Embryonic facial prominence (tissue), 1 donor: ENCODE results near the gene ZSCAN9.

ENCODE experiments used
- DNase-seq: peaks from one replicate; pipeline ENCODE4 v3.0.0-alpha.2; 2016; ENCODE audit errors: extremely low spot score

The ZSCAN9 gene

DNA sequence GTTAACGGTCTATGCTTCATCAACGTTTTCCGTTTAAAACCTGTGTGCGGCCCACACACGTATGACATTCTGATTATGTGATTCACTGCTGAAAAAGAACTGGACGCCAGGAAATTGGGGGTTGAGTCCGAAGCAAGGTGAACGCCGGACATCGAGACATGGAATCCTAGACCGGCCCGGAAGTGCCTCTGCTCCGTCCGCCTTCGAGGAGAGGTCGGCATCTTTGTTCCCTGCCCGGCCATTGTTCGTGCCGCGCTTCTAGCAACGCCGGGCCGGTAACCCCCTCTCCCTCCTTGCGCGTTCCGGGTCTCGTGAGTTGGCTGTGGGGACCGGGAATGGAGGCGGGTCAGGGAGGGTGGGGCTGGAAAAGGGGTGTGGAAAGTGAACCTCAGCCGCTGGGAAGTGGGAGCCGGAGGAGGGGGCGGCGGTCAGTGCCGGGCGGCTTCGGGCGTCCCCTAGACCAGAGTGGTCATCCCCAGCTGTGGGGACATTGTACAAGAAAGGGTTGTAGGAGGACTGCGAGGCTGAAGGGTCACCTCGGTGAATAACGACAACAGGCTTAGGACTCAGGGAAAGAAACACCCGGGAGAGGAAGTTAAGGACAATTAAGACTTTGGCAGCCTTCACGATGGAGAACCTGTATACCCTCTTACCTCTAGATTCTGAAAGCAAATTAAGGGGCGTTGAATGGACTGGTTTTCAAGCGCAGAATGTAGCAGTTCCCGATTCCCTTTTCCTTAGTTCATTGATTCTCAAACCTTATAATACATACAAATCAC is at the start of gene ZSCAN9:
Gene ZSCAN9 (plus strand): TSS at position 220 of the 779 bp plus-strand sequence. CDS start 1,810 bp downstream, outside the sequence.
- peak; percentile 43 for DNase-seq

DNA sequence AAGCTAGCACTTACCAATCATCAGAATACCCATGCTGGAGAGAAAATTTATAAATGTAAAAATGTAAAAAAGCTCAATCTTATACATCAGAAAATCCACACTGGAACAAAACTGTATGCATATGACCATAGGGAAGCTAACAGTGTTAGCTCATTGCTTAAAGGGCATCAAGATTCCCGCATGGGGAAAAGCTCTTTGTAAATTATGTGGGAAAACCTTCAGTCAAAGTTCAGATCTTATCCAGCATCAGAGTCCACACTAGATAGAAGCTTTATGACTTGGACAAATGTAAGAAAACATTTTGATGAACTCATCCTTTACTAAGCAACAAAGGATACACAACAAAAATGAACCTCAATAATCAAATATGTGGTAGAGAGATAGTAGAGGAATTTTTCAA is 48.7 kb upstream of the ZSCAN9 start:
- no peak for DNase-seq

DNA sequence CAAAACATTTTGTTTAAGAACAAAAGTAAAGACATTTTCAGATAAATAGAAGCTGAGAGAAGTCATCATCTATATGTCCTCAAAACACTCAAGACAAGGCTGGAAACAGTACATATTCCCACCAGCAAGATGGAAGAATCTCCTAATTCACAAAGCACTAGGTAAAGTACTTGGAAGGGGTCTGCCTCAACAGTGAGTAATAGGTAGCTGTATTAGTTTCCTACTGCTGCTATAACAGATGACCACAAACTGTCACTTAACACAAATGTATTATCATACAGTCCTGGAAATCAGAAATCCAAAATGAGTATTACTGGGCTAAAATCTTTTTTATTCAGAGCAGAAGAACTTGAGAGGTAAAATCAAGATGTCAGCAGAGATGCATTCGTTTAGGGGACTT is 42.8 kb upstream of the ZSCAN9 start:
- DNase-seq, result no peak

DNA sequence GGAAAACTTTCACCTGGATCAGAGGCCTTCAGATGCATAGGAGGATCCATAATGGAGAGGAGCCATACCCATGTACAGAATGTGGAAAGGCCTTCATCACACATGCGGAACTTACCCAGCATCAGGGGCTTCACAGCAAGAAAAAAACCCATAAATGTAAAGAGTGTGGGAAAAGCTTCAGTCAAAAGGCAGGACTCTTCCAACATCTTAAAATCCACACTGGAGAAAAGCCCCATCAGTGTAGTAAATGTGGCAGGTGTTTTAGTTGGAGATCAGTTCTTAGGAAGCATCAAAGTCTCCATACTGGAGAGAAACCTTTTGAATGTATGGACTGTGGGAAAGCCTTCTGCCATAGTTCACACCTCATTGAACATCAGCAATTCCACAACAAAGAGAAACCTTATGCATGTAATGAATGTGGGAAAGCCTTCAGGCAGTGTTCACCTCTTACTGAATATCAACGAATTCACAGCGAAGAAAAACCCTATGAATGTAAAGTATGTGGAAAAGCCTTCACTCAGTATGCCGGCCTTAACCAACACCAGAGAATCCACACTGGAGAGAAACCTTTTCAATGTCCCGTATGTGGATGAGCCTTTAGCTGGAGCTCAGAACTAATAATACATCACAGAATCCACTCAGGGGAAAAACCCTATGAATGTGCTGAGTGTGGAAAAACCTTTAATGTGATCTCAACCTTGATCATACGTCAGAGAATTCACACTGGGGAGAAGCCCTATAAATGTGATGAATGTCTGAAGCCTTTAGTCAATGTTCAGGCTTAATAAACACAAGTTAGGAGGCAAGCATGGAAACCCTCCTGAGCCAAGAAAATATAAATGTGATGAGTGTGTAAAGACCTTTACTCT is 36.7 kb upstream of the ZSCAN9 start:
- no peak for DNase-seq

DNA sequence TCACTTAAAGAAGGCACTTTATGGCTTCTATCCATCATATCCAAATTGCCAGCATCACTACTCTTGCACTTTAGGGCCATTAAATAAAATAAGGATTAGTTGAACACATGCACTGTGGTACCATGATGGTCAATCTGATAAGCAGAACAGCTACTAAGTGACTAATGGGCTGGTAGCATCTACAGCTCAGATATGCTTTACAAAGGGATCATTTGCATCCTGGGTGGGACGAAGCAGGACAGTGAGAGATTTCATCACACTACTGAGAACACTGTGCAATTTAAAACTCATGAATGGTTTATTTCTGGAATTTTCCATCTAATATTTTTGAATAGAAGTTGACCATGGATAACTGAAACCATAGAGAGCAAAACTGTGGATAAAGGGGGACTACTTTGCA is 25.1 kb upstream of the ZSCAN9 start:
- DNase-seq, result no peak

DNA sequence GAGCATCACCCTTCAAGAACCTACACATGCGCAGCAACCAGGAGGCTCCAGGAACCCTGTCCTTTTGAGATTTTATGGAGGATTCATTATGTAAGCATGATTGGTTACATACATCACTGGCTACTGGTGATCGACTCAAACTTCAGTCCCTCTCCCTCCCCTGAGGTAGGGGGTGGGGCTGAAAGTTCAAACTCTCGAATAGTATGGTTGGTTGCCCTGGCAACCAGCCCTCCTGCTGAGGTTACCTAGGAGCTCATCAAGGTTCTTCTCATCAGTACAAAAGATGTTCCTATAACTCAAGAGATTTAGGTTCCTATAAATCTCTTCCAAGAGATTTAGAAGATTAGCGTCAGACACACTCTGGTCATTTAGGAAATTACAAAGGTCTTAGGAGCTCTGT is 21.9 kb upstream of the ZSCAN9 start:
- no peak for DNase-seq

DNA sequence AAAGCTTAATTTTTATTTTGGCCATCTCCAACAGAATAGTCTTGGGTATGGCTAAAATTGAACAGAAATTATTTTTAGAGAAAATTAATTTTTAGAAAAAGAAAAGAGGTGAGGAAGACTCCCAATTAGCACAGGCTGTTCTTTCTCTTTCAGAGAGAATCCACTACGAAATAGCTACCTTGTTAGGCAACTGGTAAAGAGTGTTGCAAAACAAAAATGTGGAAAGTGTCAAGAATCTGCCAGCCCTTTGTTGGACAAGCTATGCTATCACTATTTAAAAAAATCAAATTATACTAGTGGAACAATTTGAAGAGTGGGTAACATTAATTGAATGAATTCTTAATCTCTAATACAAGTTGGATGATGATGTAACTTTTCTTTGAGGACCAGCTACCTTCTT is 19.2 kb upstream of the ZSCAN9 start:
- no peak for DNase-seq

DNA sequence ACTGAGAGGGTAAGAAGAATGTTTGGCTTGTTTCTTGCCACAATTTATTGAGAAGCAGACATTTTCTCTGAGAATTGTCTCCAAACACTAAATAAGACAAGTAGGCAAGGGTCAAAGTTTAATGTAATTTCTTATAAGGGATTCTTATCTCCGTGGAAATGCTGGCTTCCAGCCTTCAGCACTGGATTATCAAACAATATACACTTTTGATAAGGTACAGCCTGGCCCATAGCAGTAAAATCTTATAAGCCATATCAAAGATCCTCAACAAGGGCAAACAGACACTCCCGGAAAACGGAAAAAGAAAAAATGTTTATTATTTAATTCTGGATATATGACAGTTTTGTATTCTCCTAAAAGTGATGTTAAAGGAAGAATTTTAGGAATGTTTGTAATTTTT is 18.5 kb upstream of the ZSCAN9 start:
- no peak for DNase-seq

DNA sequence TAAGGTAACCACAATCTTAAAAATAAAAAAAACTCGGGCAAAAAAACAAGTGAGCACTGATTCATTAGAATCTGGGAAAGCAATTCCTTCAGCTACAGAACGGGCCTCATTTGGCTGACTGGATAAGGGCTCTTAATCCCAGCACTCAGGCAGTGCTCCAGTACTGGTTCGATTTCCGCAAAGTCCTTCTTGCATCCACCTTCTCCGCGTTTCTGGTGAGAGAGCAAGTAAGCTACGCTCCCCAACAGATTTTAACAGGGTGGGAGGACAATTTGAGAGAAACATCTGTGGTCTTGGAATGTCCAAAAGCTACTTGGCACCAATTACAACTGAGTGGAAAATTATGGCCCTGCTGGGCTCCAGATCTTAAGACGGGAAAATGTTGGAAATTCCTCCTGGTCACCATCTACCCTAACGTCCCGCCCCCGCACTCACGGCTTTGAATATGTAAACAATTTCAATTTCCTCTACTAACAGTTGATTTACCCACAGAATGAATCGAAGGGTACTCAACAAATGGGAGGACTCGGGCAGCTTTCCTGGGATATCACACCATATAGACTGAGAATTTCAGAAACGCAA is 18.1 kb upstream of the ZSCAN9 start:
- no peak for DNase-seq

DNA sequence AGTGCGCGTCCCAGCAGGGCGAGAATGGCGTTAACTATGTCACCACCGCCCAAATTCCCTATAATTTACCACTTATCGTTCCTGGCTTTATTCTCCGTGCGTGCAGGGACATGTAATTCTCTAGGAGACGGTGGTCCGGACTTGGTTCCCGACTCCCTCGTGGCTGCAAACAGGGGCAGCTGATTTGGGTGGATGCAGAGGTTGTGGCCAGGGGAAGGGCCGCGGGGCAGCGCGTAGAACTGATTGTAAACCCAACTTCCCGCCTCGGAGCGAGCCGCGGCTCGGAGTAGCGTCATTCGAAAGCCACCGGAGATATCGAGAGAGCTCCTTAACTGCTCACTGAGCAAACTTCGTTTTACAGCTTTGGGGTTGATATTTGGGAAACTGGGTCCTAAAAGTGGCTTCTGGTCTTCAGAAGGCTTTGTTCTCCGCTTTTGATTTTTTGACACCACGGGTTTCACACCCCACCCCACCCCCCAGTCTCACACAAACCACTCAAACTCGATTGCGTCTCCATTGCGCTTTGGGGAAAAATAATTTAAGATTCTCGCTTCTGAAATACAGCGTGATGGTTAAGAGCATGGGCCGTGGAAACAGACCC is 17.5 kb upstream of the ZSCAN9 start:
- no peak for DNase-seq

DNA sequence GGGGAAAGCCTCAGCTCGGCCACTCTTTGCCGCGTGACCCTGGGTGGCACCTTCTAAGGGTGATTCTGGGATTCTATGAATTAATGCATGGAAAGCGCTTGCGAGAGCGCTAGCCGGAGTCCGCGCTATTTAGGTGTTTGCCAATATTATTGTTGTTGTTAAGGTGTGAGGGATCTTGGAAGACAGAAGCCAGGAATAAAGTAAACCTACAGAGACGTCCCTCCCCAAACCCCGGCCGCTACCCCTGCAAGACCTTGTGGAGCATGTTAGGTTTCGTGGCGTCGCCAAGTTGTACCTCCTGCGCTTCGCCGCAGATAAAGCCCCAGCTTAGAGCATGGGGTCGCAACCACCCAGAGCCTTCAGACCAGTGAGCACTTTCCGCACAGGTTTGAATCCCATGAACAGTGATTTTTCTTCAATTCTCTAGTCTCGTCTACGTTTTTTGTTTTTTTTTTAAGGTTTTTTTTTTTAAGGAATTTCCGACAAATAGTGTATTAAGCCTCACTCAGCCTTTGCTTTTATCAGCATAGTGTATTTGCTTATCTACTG is 16.9 kb upstream of the ZSCAN9 start:
- no peak for DNase-seq

DNA sequence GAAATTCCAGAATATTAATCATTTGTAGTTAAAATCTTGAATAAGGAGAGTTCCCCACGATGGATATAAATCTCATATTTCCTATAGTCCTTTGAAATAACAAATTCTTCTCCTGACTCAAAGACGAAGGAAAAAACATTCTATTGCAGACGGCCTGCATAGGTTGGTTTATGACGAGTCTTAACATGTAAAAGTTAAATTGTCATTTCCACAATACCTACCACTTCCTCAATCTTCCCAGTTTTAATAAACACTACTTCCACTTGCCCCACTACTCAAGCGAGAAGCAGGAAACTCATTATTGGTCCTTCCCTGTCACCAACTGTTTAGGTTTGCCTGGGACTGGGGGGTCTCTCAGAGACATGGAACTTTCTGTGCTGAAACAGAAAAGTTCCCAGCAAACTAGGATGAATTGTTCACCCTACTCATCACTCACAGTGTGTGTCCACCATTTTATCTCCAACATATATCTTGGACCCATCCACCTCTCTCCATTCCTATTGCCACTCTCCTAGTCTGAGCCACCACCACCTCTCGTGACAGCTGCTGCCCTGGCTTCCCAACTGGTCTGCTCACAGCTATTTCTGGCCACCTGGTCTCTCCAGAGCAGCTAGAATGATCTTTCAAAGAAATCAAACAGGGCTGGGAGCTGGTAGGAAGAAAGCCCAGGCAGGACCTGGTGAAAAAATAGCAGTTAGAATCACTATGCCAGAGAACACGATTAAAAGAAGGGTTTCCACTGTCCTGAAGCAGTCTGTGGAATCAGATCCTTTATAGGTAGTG is 15.1 kb upstream of the ZSCAN9 start:
- DNase-seq, result no peak

DNA sequence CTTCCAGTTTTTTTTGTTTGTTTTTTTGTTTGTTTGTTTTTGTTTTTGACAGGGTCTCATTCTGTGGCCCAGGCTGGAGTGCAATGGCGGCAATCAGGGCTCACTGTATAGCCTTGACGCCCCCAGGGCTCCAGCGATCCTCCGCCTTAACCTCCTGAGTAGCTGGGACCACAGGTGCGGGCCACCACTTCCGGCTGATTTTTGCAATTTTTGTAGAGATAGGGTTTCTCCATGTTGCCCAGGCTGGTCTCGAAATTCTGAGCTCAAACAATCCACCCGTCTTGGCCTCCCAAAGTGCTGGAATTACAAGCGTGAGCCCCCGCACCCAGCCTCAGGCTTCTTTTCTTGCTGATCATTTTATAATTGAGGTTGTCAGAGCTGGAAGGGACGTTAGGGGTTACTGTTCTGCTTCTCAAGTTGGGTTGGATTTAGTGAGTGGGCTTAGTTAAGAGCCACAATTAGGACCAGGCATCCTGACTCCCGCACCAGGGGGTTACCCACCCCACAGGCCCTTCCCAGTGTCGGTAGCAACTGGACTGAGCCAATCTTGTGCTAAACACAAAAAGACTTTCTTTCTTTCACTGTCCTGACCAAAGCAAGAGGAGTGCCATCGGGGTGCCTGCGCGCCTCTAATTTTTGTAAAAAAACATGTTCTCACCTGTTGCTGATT is 13.1 kb upstream of the ZSCAN9 start:
- DNase-seq, result no peak

DNA sequence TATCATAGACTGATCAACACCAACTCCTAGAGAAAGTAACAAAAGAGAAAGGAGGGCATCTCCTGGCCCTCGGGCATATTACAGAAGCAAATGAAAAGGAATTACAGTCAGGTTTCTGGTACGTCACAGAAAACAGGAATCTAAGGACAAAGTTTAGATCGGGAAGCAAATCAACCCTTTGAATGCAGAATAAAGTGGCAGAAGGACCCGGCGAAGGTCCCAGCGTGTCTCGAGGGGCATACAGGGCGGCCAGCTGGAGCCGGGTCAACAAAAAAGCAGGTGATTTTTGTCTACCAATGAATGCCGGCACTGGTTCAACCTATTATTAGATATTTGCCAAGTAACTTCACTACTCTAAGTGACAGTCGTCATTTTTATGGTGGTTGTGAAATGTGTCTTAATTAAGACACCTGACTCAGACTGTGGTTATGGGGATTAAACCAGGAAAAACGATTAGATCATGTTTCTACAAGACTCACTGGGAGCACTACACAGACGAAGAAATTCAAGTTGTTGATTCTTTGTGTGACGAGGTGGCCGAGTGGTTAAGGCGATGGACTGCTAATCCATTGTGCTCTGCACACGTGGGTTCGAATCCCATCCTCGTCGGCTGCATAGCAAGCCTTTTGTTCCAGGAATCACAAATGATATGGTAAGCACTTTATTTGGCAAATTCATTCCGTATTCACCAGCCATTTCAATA is 12.4 kb upstream of the ZSCAN9 start:
- no peak for DNase-seq

DNA sequence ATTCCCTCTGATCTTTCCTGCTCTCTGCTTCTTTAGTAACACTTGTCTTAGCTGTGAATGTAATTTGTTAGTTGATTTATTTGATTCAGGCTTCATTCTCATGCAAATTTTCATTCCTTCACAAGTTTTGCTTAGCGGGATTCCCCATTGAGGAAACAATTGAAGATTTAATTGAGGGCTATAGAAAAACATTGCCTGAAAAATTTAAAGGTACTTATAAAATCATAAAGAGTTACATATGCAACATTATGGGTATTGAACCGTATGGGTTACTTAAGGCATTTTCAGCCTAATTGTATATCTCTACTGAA is 11.9 kb upstream of the ZSCAN9 start:
- DNase-seq, result no peak

DNA sequence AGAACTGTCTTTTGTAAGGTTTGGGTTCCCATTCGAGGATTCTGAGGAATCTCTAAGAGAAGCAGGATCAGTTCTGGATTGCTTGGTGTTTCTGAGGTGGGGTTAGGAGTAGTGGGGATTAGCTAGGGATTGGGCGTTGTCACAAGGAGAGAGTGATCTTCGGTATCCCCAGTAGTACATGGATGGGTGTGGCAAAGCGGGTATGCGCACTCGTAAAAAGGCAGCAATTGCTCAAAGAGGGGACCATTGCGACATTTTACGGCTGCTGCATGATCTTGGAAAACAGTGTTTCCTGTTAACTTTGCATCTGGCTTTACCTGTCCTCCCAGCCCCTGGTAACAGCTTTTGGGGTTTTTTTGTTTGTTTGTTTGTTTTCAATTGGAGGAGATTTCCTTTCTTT is 9.7 kb upstream of the ZSCAN9 start:
- no peak for DNase-seq

DNA sequence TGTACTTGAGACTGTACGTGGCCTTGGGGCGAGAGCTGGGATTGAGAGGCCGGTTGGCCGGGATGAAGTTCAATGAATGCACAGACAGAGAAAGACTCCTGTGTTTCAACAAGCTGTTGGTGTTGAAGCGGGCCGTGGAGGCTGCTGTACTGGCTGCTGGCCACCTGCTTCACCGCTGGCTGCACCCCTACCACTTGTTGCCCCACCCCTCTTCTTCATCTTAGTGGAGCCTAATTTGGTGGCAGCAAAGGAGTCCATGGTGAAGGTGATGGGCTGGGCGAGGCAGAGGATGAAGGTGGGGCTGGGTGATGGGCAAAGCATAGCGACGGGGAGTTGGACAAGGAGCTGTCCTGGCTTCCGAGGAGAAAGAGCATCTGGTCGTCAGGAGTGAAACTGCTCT is 7.2 kb upstream of the ZSCAN9 start:
- no peak for DNase-seq

DNA sequence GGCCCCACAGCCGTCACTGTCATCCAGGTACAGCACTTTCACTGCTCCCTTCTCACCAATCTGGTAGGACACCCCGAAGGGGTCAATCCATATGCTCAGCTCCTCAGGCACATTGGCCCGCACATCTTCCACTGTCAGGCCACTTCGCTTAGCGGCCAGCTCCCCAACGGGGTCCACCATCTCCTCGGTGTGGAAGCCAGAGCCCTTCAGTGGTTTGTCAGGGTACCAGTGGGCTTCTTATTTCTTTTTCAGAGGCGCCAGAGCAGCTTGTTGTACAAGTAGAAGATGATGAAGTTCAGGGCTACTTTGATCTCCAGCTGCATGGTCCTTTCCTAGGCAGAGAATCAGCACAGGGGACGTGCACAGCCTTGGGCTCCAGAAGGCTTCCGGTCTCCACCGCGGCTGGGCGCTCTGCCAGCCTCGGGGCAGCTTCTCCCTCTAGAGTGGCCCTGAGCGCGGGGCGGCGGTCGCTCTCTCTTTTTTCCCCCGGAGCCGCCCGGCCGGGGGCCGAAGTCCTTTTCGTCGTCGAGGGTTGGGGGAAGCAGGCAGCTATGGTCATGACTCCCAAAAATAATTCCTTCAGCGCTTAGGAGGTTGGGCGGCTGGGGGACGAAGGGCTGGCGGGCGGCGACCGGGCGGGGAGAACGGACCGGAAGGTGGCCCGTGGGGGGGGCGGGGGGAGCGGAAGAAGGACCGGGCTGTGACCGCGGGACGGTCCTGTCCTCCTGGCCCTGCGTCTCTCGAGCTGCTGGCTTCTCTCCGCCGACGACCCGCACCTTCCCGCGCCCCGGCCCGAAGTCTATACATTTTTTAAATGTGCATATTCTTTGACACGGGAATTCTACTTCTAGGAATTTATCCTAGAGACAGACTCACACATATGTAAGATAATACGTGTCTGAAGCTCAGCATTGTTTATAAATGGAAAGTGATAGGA is 6.5 kb upstream of the ZSCAN9 start:
- no peak for DNase-seq
